SK-N-SH (cell line): Measurements from ENCODE around the gene LTBP1. TPM values are rescaled to one million over a fixed set of nuclear protein-coding genes. Genes with fewer than 3 reads are reported as not detected.

Source experiments
- CTCF ChIA-PET: fragments of 300-600, 350-600 bp; formaldehyde crosslinking; extraction: SDS; loops from one replicate; lab custom pipeline; 2021; lab: Yijun Ruan, JAX
- POLR2A ChIA-PET: fragments of 350-600 bp; sonication (Branson Sonifier 250); formaldehyde crosslinking; extraction: SDS; loops from one replicate; lab custom pipeline; 2020; ENCODE audit warnings: antibody characterized with exemption, inconsistent platforms; lab: Yijun Ruan, JAX
- DNase-seq: peaks from one replicate; pipeline ENCODE4 v3.0.0; 2012
- H2AFZ ChIP-seq: fragments of 200-600 bp; sonication (generic); 2 replicates; pipeline ENCODE4 v1.8.1; 2016; ENCODE audit warnings: antibody characterized with exemption, mild to moderate bottlenecking, low read depth
- H3F3A ChIP-seq: fragments of 200-600 bp; sonication (generic); replicated peaks from 2 replicates; pipeline ENCODE3; 2016; ENCODE audit warnings: antibody characterized with exemption, mild to moderate bottlenecking; ENCODE audit not compliant: insufficient read depth
- H3K27ac ChIP-seq, 2 experiments: fragments of 200-500 bp in 1 of 2; fragments of 200-600 bp in 1 of 2; sonication (Bioruptor generic) in 1 of 2; sonication (generic), shearing (Covaris generic) in 1 of 2; 2 replicates each; pipeline versions ENCODE4 v1.5.1 to v1.6.1; 2014 to 2016; ENCODE audit warnings: low read depth in 2 of 2, inconsistent platforms in 1 of 2, low read length in 1 of 2, mild to moderate bottlenecking in 1 of 2, mixed read lengths in 1 of 2
- H3K27me3 ChIP-seq: fragments of 200-600 bp; sonication (generic), shearing (Covaris generic); 2 replicates; pipeline ENCODE4 v1.6.1; 2016; ENCODE audit warnings: mixed run types; ENCODE audit not compliant: insufficient read depth
- H3K36me3 ChIP-seq, 2 experiments: fragments of 200-500 bp in 1 of 2; fragments of 200-600 bp in 1 of 2; sonication (Bioruptor generic) in 1 of 2; sonication (generic) in 1 of 2; replicated peaks in 1 of 2; 2 replicates each; pipeline versions ENCODE3 to v1.5.1; 2014 to 2016; ENCODE audit warnings: low read length in 1 of 2, mild to moderate bottlenecking in 1 of 2; ENCODE audit not compliant: insufficient read depth in 2 of 2, control insufficient read depth in 1 of 2
- H3K4me1 ChIP-seq, 2 experiments: fragments of 200-500 bp in 1 of 2; fragments of 200-600 bp in 1 of 2; sonication (Bioruptor generic) in 1 of 2; sonication (generic), shearing (Covaris generic) in 1 of 2; 2 replicates each; pipeline versions ENCODE4 v1.5.1 to v1.6.1; 2014 to 2016; ENCODE audit warnings: low read depth in 1 of 2, low read length in 1 of 2, mixed run types in 1 of 2; ENCODE audit not compliant: insufficient read depth in 2 of 2, control insufficient read depth in 1 of 2
- H3K4me2 ChIP-seq: fragments of 200-600 bp; sonication (generic), shearing (Covaris generic); 2 replicates; pipeline ENCODE4 v1.6.1; 2017; ENCODE audit warnings: mixed run types
- H3K4me3 ChIP-seq, 2 experiments: fragments of 200-500 bp in 1 of 2; fragments of 200-600 bp in 1 of 2; sonication (Bioruptor generic) in 1 of 2; sonication (generic), shearing (Covaris generic) in 1 of 2; 2 replicates each; pipeline versions ENCODE4 v1.5.1 to v1.8.1; 2014 to 2016; ENCODE audit warnings: low read depth in 2 of 2, inconsistent platforms in 1 of 2, low read length in 1 of 2, mild to moderate bottlenecking in 1 of 2, mixed read lengths in 1 of 2, moderate library complexity in 1 of 2
- H3K79me2 ChIP-seq: fragments of 200-600 bp; sonication (generic); 2 replicates; pipeline ENCODE4 v1.8.1; 2017; ENCODE audit warnings: mild to moderate bottlenecking; ENCODE audit not compliant: insufficient read depth
- H3K9ac ChIP-seq: fragments of 200-600 bp; sonication (generic); 2 replicates; pipeline ENCODE4 v1.6.1; 2017; ENCODE audit warnings: mixed run types
- H3K9me2 ChIP-seq: fragments of 200-600 bp; sonication (generic); 2 replicates; pipeline ENCODE4 v1.6.1; 2017; ENCODE audit warnings: mixed run types
- H3K9me3 ChIP-seq: fragments of 200-600 bp; sonication (generic); 2 replicates; pipeline ENCODE4 v1.6.1; 2017; ENCODE audit warnings: mixed run types, mild to moderate bottlenecking, moderate library complexity
- H4K20me1 ChIP-seq: fragments of 200-600 bp; sonication (generic); 2 replicates; pipeline ENCODE4 v1.6.1; 2017; ENCODE audit warnings: mild to moderate bottlenecking, mixed run types; ENCODE audit not compliant: insufficient read depth
- CHD2 ChIP-seq: fragments of 150-350 bp; IDR thresholded peaks from 2 replicates; pipeline ENCODE4 v1.6.1; 2018; ENCODE audit warnings: low read length; ENCODE audit not compliant: partially characterized antibody
- ELF1 ChIP-seq: IDR thresholded peaks from 2 replicates; pipeline ENCODE4 v1.4.0; 2012
- EP300 ChIP-seq, 2 experiments: IDR thresholded peaks; 2 replicates each; pipeline versions ENCODE4 v1.4.0 to v1.6.1; 2012; ENCODE audit warnings: borderline replicate concordance in 1 of 2, low read depth in 1 of 2, low read length in 1 of 2
- FOSL2 ChIP-seq: IDR thresholded peaks from 2 replicates; pipeline ENCODE4 v1.4.0; 2012; ENCODE audit warnings: low read depth, mild to moderate bottlenecking, moderate library complexity, borderline replicate concordance
- JUND ChIP-seq: IDR thresholded peaks from 2 replicates; pipeline ENCODE4 v1.4.0; 2012
- MEF2A ChIP-seq: IDR thresholded peaks from 2 replicates; pipeline ENCODE4 v1.4.0; 2012; ENCODE audit warnings: low read depth, borderline replicate concordance
- NRF1 ChIP-seq: IDR thresholded peaks from 2 replicates; pipeline ENCODE4 v1.6.1; 2012; ENCODE audit warnings: low read depth, mild to moderate bottlenecking, low read length
- POLR2AphosphoS5 ChIP-seq: IDR thresholded peaks from 2 replicates; pipeline ENCODE4 v1.6.1; 2012; ENCODE audit warnings: low read depth, low read length
- RFX5 ChIP-seq: IDR thresholded peaks from 2 replicates; pipeline ENCODE4 v1.6.1; 2012; ENCODE audit warnings: mild to moderate bottlenecking, improper control_type of control experiment, low read length
- RXRA ChIP-seq: IDR thresholded peaks from 2 replicates; pipeline ENCODE4 v1.4.0; 2012; ENCODE audit warnings: low read depth, mild to moderate bottlenecking, borderline replicate concordance
- TCF12 ChIP-seq: IDR thresholded peaks from 2 replicates; pipeline ENCODE4 v1.4.0; 2012
- TEAD4 ChIP-seq: IDR thresholded peaks from 2 replicates; pipeline ENCODE4 v1.4.0; 2012; ENCODE audit warnings: mild to moderate bottlenecking, borderline replicate concordance; ENCODE audit not compliant: insufficient read depth
- WGBS: methylation state at CpG from one replicate; pipeline ENCODE4 v1.1.6; 2017; ENCODE audit warnings: low lambda C conversion rate; 5-methylcytosine and 5-hydroxymethylcytosine counted together
- polyA plus RNA-seq, 3 experiments: library from polyadenylated mRNA; depleted of rRNA; stranded (reverse); fragments of >200 nt; gene quantifications; 2 replicates each; pipeline ENCODE4 v1.2.3, GENCODE V29; 2012
- TF ChIP-seq, protein P1 (sequence below): IDR thresholded peaks from 2 replicates; pipeline ENCODE4 v1.6.1; 2012; ENCODE audit warnings: mild to moderate bottlenecking, low read depth, low read length, moderate library complexity
- TF ChIP-seq, protein P2 (sequence below): IDR thresholded peaks from 2 replicates; pipeline ENCODE4; 2012
- TF ChIP-seq, protein P3 (sequence below): IDR thresholded peaks from 2 replicates; pipeline ENCODE4 v1.4.0; 2012; ENCODE audit warnings: low read depth

The LTBP1 gene
- polyA plus RNA-seq, 1 of the 3 experiments (the other 2 are of a cell fraction) = 467 TPM

DNA sequence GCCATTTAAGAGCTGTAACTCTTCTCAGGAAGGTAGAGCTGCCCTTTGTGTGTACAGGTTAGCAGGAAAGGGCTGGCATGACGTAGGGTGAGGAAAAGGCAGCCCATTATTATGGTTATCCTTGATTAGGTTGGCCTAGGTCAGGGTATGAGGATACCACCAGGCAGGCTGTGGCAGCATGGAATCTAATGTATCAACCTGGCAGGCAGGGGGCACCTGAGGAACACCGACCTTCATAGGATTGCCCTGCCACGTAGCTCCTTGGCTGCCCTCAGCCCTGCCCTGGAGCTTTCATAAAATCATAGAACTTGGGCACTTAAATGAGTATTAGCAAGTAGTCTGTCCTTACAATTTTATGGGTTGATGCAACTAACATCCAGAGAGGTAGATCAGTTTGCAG lies 261.6 kb downstream of the LTBP1 start:
- H3K27ac ChIP-seq = peak overlapping the region in 1 of 2 experiments; percentile 96; a peak in 2 of 4 replicates
- POLR2A ChIA-PET = no interaction called here
- 74% methylated on average over 3 of the region's 3 CpGs for WGBS

DNA sequence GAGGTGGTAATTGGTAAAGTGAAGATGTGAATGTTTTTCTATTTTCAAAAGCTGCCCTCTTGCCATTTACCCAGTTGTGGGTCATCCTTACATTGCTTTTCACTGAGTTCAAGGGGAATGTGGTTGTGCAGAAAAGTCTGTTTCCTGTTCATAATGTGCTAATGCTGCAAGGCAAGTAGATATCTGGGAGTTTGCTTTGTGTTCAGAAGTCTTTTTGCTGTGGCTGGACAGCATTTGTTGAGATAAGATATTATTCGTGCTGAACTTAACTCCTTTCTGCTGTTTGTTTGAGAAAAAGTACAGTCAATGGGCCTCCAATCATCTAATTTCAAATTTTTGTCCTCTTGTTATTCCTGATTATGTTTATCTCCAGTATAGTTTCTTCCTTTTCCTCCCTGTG lies 263.2 kb downstream of the LTBP1 start:
- Histone ChIP-seq H4K20me1 (no peaks in the 10 kb centered on the region), H3K27me3 (no peaks in the 10 kb centered on the region), H3K4me2 (peak overlapping the region; percentile 55), H3K9ac (peak overlapping the region; percentile 71), H3F3A (peaks cover 79% of the 10 kb centered on the region), H3K4me1 (peaks cover 5 to 66% of the 10 kb centered on the region in 2 experiments), H3K9me3 (no peaks in the 10 kb centered on the region), H3K27ac (peak overlapping the region; percentile 67 to 96), H3K36me3 (peaks cover 15 to 30% of the 10 kb centered on the region in 2 experiments), H3K9me2 (no peaks in the 10 kb centered on the region), H3K4me3 (no peak overlapping the region), H2AFZ (no peak overlapping the region), H3K79me2 (peaks cover 58% of the 10 kb centered on the region)
- POLR2A ChIA-PET = no interaction called here
- CTCF ChIA-PET = no interaction called here
- peak; percentile 35; the same call in 1 of the 2 replicates for TF ChIP-seq TEAD4
- TF ChIP-seq, protein P1, sequence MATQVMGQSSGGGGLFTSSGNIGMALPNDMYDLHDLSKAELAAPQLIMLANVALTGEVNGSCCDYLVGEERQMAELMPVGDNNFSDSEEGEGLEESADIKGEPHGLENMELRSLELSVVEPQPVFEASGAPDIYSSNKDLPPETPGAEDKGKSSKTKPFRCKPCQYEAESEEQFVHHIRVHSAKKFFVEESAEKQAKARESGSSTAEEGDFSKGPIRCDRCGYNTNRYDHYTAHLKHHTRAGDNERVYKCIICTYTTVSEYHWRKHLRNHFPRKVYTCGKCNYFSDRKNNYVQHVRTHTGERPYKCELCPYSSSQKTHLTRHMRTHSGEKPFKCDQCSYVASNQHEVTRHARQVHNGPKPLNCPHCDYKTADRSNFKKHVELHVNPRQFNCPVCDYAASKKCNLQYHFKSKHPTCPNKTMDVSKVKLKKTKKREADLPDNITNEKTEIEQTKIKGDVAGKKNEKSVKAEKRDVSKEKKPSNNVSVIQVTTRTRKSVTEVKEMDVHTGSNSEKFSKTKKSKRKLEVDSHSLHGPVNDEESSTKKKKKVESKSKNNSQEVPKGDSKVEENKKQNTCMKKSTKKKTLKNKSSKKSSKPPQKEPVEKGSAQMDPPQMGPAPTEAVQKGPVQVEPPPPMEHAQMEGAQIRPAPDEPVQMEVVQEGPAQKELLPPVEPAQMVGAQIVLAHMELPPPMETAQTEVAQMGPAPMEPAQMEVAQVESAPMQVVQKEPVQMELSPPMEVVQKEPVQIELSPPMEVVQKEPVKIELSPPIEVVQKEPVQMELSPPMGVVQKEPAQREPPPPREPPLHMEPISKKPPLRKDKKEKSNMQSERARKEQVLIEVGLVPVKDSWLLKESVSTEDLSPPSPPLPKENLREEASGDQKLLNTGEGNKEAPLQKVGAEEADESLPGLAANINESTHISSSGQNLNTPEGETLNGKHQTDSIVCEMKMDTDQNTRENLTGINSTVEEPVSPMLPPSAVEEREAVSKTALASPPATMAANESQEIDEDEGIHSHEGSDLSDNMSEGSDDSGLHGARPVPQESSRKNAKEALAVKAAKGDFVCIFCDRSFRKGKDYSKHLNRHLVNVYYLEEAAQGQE = 0 out of 2 replicates have a peak, but pooled peaks have one; percentile 14
- peak in 1 of 2 experiments; percentile 32; a peak in 1 of 4 replicates for TF ChIP-seq EP300 (IDR thresholded peaks at IDR 0.05; ENCODE audit: borderline replicate concordance in 1 of 2, low read depth in 1 of 2, low read length in 1 of 2)
- peak; percentile 50 for TF ChIP-seq TCF12
- TF ChIP-seq, protein P2, sequence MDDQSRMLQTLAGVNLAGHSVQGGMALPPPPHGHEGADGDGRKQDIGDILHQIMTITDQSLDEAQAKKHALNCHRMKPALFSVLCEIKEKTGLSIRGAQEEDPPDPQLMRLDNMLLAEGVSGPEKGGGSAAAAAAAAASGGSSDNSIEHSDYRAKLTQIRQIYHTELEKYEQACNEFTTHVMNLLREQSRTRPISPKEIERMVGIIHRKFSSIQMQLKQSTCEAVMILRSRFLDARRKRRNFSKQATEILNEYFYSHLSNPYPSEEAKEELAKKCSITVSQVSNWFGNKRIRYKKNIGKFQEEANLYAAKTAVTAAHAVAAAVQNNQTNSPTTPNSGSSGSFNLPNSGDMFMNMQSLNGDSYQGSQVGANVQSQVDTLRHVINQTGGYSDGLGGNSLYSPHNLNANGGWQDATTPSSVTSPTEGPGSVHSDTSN = peak; percentile 29; the same call in 1 of the 2 replicates
- no peak for TF ChIP-seq MEF2A
- no peak for DNase-seq
- 14% methylated on average over 1 of the region's 1 CpG for WGBS

More for the DNA sequence above, 261.6 kb downstream of the LTBP1 start:
- no peak overlapping the region for H3K4me3 ChIP-seq
- no peak overlapping the region for H2AFZ ChIP-seq
- H3K9me2 ChIP-seq = no peaks in the 10 kb centered on the region
- no peak for DNase-seq
- no peaks in the 10 kb centered on the region for H3K9me3 ChIP-seq
- CTCF ChIA-PET = no interaction called here
- peaks cover 12 to 29% of the 10 kb centered on the region in 2 experiments for H3K36me3 ChIP-seq
- H4K20me1 ChIP-seq = no peaks in the 10 kb centered on the region
- no peak overlapping the region for H3K9ac ChIP-seq
- no peak for TF ChIP-seq RXRA
- TF ChIP-seq, protein P2 = no peak
- no peak for TF ChIP-seq TCF12
- no peak for TF ChIP-seq NRF1
- TF ChIP-seq, protein P3, sequence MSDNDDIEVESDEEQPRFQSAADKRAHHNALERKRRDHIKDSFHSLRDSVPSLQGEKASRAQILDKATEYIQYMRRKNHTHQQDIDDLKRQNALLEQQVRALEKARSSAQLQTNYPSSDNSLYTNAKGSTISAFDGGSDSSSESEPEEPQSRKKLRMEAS = no peak
- TF ChIP-seq ELF1 = no peak
- no peak for TF ChIP-seq FOSL2
- no peak for TF ChIP-seq POLR2AphosphoS5
- no peak for TF ChIP-seq JUND
- no peak for TF ChIP-seq CHD2
- no peak for TF ChIP-seq RFX5
- H3K79me2 ChIP-seq = peaks cover 48% of the 10 kb centered on the region
- H3K27me3 ChIP-seq = no peaks in the 10 kb centered on the region
- H3K4me1 ChIP-seq = peaks cover 5 to 51% of the 10 kb centered on the region in 2 experiments
- H3K4me2 ChIP-seq = no peak overlapping the region
- H3F3A ChIP-seq = peaks cover 82% of the 10 kb centered on the region
